ENCODE measurements around the gene ZNF142. TPM values are rescaled to one million over a fixed set of nuclear protein-coding genes. Genes with fewer than 3 reads are reported as not detected.
A peak's percentile ranks its signal among the peaks of the same experiment; 100 is the strongest.

ZNF142 gene
- total and polyA plus RNA-seq, 10 donors: 2.9 to 33.0 (median 29.3) TPM

DNA sequence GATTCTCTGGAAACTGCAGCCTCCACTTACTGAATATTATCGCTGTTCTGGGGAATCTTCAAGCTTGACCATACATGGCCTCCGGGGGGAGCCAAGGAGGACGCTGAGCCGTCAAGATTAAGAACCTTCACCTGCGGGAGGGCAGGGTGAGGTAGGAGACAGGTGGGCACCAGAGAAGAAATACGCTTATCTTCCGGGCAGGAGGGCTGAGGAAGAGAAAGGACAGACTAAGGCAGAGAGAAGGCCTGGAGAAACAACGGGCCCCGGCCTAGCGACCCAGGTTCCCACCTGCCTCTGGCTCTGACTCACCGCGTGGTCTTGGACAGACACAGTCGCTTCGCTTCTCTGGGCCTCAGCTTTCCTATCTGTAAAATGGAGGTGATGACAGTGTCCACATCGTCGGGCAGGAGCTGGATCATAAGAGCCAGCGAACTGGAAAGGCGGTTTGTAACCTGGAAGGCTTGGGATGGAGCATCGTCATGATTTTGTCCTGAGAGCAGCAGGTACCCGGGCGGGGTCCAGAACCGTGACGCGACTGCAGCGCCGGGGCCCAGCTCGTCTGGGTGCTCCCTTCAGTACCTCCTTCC, 659 bp downstream of the ZNF142 start:
- peaks cover 16 to 57% (median 22%) of the 10 kb centered on the region in 6 donors for H3K4me1 ChIP-seq
- H3K36me3 ChIP-seq: peaks cover 0 to 70% (median 49%) of the 10 kb centered on the region in 6 donors
- WGBS, 5 donors: 1 to 2% (median 2%) methylated on average over 23 to 27 of the region's 27 CpGs
- no peaks in the 10 kb centered on the region for H3K9me3 ChIP-seq
- intact Hi-C loops (cut with DNase I; ENCODE audit: low total_unique reads): loop anchor here (5.0 kb wide), 1 partner anchor 251 kb away; no protein-coding TSS in a partner anchor
- H3K27me3 ChIP-seq (replicated peaks in 1 of 7): no peaks in the 10 kb centered on the region
- peak overlapping the region; percentile 40 to 90 (median 78) for H3K27ac ChIP-seq
- peak overlapping the region; percentile 84 to 100 (median 96) for H3K4me3 ChIP-seq
- DNase-seq: no peak
- TF ChIP-seq POLR2A (IDR thresholded peaks at IDR 0.05) (no peak), CTCF (IDR thresholded peaks at IDR 0.05 in 8 of 11, conservative IDR thresholded peaks at IDR 0.05 in 3 of 11) (peak in 7 of 11 experiments; percentile 10 to 41 (median 28))

GRCh38 chr2:218655751-218656150, 3.7 kb downstream of the ZNF142 start:
- peaks cover 16 to 53% (median 22%) of the 10 kb centered on the region in 6 donors for H3K4me1 ChIP-seq
- H3K36me3 ChIP-seq: peaks cover 2 to 75% (median 57%) of the 10 kb centered on the region in 6 donors
- WGBS, 5 donors: 80 to 100% (median 95%) methylated on average over 2 of the region's 2 CpGs
- H3K9me3 ChIP-seq: no peaks in the 10 kb centered on the region
- no peaks in the 10 kb centered on the region for H3K27me3 ChIP-seq (replicated peaks in 1 of 7)
- TF ChIP-seq CTCF (IDR thresholded peaks at IDR 0.05 in 8 of 11, conservative IDR thresholded peaks at IDR 0.05 in 3 of 11) (no peak), POLR2A (IDR thresholded peaks at IDR 0.05) (no peak), POLR2AphosphoS5 (IDR thresholded peaks at IDR 0.05) (no peak)
- intact Hi-C loops (cut with DNase I; ENCODE audit: low total_unique reads): loop anchor here (5.0 kb wide), 1 partner anchor 248 kb away; no protein-coding TSS in a partner anchor
- H3K4me3 ChIP-seq: no peak overlapping the region
- no peak overlapping the region for H3K27ac ChIP-seq
- DNase-seq: no peak

GRCh38 chr2:218648787-218649100, 10.7 kb downstream of the ZNF142 start:
- TF ChIP-seq CTCF (IDR thresholded peaks at IDR 0.05 in 8 of 11, conservative IDR thresholded peaks at IDR 0.05 in 3 of 11) (peak in 5 of 11 experiments; percentile 6 to 51 (median 34)), POLR2A (IDR thresholded peaks at IDR 0.05) (no peak), POLR2AphosphoS5 (IDR thresholded peaks at IDR 0.05) (peak in 1 of 3 donors; percentile 23)
- Histone ChIP-seq H3K36me3 (peaks cover 8 to 100% (median 91%) of the 10 kb centered on the region in 6 donors), H3K9me3 (no peaks in the 10 kb centered on the region), H3K4me3 (no peak overlapping the region), H3K27me3 (replicated peaks in 1 of 7) (no peaks in the 10 kb centered on the region), H3K27ac (no peak overlapping the region), H3K4me1 (peaks cover 0 to 12% (median 5%) of the 10 kb centered on the region in 6 donors)
- no peak for DNase-seq
- intact Hi-C loops (cut with DNase I; ENCODE audit: low total_unique reads): no loop called here
- WGBS, 5 donors: 82 to 96% (median 93%) methylated on average over 3 to 11 of the region's 11 CpGs

DNA sequence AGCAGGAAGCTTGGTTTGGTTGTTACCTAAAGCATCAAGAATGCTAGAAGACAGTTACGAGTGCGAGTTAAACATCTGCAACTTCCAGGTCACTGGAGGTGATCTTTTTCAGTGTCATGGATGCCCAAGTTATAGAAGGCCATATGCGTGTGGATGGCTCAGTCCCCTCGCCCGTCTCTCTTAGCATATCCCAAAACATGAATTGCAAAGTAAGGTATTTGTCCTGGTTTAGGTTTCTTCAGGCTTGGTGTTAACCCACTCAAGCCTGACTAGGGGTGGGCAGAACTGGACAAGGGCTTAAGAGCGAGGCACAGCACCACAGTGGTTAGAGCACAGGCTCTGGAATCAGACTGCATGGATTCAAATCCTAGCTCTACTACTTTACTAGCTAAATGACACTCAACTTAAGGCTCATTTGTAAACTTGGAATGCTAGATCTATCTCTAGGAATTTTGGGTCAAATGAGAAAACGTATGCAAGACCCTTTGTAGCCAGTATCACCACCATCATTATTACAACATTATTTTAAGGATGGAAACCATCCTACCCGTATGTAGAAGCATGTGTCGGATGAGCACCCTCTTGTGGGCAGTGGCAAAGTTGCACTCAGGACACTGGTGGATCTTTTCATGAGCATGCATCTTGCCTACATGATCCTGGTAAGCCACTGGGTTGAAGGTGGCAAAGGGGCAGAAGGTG, 11.2 kb downstream of the ZNF142 start:
- H3K27ac ChIP-seq: no peak overlapping the region
- no peak overlapping the region for H3K4me3 ChIP-seq
- H3K36me3 ChIP-seq: peaks cover 8 to 100% (median 91%) of the 10 kb centered on the region in 6 donors
- no peaks in the 10 kb centered on the region for H3K27me3 ChIP-seq (replicated peaks in 1 of 7)
- 68 to 75% (median 69%) methylated on average over 9 of the region's 9 CpGs for WGBS, 5 donors
- DNase-seq: no peak
- H3K9me3 ChIP-seq: no peaks in the 10 kb centered on the region
- peak; percentile 50 to 85 (median 74) for TF ChIP-seq CTCF (IDR thresholded peaks at IDR 0.05 in 8 of 11, conservative IDR thresholded peaks at IDR 0.05 in 3 of 11)
- TF ChIP-seq POLR2AphosphoS5 (IDR thresholded peaks at IDR 0.05): peak in 1 of 3 donors; percentile 45
- no peak for TF ChIP-seq POLR2A (IDR thresholded peaks at IDR 0.05)
- intact Hi-C loops (cut with DNase I; ENCODE audit: low total_unique reads): no loop called here
- H3K4me1 ChIP-seq: peaks cover 0 to 12% (median 5%) of the 10 kb centered on the region in 6 donors
